Skeletal muscle satellite cell (primary cell): ENCODE measurements around the gene OR5H14.
"Not testable (repeated sequence)": the region's sequence is repeated elsewhere in the genome, so short reads cannot be mapped to it uniquely, and the experiment has no call there.

ENCODE experiments used
- H3K27me3 ChIP-seq: 2 replicates; pipeline ENCODE4 v1.7.0; 2013; ENCODE audit warnings: low read length; ENCODE audit not compliant: control insufficient read depth, insufficient read depth
- H3K36me3 ChIP-seq: 2 replicates; pipeline ENCODE4 v1.7.0; 2013; ENCODE audit warnings: mild to moderate bottlenecking, control low read depth, low read length; ENCODE audit not compliant: insufficient read depth
- H3K4me1 ChIP-seq: 2 replicates; pipeline ENCODE4 v1.7.0; 2013; ENCODE audit warnings: low read length; ENCODE audit not compliant: control insufficient read depth, insufficient read depth
- H3K4me2 ChIP-seq: 2 replicates; pipeline ENCODE4 v1.7.0; 2013; ENCODE audit warnings: mild to moderate bottlenecking, low read length
- H3K4me3 ChIP-seq: 2 replicates; pipeline ENCODE4 v1.7.0; 2013; ENCODE audit warnings: low read length
- H3K9ac ChIP-seq: 2 replicates; pipeline ENCODE4 v1.7.0; 2013; ENCODE audit warnings: mild to moderate bottlenecking, low read depth, low read length, moderate library complexity
- H3K9me3 ChIP-seq: replicated peaks from 2 replicates; pipeline ENCODE4 v1.7.0; 2013; ENCODE audit warnings: mild to moderate bottlenecking, control low read depth, low read length

Gene OR5H14

DNA sequence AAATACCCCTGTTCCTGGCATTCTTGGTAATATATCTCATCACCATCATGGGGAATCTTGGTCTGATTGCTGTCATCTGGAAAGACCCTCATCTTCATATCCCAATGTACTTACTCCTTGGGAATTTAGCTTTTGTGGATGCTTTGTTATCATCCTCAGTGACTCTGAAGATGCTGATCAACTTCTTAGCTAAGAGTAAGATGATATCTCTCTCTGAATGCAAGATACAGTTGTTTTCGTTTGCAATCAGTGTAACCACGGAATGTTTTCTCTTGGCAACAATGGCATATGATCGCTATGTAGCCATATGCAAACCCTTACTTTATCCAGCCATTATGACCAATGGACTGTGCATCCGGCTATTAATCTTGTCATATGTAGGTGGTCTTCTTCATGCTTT is 2.2 kb downstream of the OR5H14 start:
- H3K9ac ChIP-seq, H3K4me3 ChIP-seq, H3K27me3 ChIP-seq, H3K4me1 ChIP-seq, H3K36me3 ChIP-seq, H3K4me2 ChIP-seq, H3K9me3 ChIP-seq: not testable (repeated sequence)

DNA sequence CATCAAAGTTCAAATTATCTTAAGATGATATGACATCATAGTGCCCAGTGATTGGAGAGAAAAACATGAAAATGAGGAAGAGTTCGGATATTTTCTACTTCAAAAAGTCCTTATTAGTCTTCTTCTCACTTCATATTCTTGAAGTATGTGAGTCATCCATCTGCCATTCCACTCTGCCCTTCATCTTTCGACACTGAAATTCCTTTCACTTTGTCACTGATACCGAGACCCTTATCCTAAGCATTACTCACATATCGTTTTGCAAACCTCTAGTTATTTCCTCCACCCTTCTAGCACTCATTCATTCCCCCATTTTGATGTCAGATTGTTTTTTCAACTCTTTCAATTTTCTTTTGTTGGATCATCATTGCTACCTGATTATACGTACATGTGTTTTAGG is 4.0 kb downstream of the OR5H14 start:
- Histone ChIP-seq H3K36me3 (no peaks in the 10 kb centered on the region), H3K4me3 (no peak overlapping the region), H3K27me3 (no peaks in the 10 kb centered on the region), H3K9ac (no peak overlapping the region), H3K9me3 (no peaks in the 10 kb centered on the region), H3K4me2 (no peak overlapping the region), H3K4me1 (no peaks in the 10 kb centered on the region)

DNA sequence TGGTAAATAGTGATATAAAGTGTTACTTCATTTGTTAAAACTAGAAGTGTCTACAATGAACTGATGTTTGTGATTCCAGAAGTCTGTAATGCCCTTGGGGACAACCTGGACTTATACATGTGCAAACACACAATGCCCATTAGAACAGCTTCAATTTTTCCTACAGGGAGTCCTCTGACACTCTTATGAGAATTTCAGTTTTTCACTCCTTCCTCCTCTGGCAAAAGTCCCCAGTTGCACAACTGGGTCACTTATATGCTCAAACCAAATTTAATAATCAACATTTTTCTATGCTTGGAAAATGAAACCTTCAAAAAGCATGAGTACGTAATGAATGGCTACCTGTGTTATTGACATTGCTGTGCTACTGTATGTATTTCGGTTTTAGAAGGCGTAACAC is 19.1 kb downstream of the OR5H14 start, which contains the start of gene OR5H15:
Gene OR5H15 (plus strand): TSS at position 301 of the 400 bp plus-strand sequence. CDS start 2,004 bp downstream, outside the sequence.
- Histone ChIP-seq H3K4me3 (no peak within 1 kb of the TSS), H3K4me1 (no peaks in the 10 kb centered on the region), H3K4me2 (no peak within 1 kb of the TSS), H3K36me3 (no peaks in the 10 kb centered on the region), H3K9me3 (no peaks in the 10 kb centered on the region), H3K9ac (no peak within 1 kb of the TSS), H3K27me3 (no peaks in the 10 kb centered on the region)

DNA sequence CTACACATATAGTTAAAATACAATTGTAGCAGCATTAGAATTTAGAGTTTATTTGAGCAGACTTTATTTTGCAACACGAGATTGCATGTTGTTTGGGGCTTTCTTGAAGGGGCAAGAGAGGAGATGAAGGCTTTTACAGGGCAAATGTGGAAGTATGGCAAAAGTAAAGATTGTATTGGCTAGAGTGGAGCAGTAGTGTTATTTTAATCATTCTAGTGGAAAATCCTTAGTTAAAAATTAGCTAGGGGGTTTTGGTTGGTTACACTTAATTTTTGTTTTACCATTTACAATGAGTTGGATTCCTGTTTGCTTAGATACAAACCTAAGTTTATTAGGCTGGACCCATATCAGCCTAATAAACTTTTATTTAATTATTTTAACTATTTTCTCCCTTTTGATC is 23.8 kb downstream of the OR5H14 start:
- Histone ChIP-seq H3K4me3 (no peak overlapping the region), H3K36me3 (no peaks in the 10 kb centered on the region), H3K9ac (no peak overlapping the region), H3K9me3 (no peaks in the 10 kb centered on the region), H3K4me1 (no peaks in the 10 kb centered on the region), H3K27me3 (no peaks in the 10 kb centered on the region), H3K4me2 (no peak overlapping the region)

DNA sequence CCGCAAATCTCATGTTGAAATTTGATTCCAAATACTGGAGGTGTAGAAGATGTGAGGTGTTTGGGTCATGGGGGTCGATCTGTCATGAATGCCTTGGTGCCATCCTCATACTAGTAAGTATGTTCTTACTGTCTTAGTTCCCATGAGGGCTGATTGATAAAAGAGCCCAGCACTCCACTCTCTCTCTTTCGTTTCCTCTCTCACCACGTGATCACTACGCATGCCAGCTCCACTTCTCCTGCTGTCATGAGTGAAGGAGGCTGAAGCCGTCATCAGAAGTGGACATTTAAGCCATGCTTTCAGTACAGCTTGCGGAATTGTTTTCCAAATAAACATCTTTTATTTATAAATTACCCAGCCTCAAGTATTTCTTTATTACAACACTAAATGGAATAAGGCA is 25.3 kb downstream of the OR5H14 start:
- Histone ChIP-seq H3K27me3 (no peaks in the 10 kb centered on the region), H3K36me3 (no peaks in the 10 kb centered on the region)

DNA sequence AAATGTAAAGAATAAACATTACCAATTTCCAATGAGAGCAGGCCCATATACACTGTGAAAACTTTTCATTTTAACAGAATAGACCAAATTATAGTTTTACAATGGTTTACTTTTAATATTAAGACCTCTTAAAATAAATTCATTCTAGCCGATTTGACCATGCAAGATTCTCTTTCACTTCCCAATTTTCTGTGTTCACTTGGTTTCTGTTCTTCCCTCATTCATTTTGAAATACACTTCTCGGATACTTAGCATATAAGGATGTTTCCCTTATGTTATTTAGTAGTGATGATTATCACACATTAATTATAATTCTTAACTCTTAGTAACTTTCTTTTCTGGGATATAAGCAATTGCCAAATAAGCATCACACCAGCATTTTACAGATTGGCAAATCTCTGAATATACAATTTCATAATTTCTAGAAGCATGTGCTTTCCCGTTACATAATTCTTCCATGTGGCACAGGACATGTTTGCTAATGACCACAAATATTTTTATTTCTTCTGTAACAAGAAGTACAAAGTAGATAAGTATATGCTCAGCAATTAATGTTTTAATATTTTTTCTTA is 33.1 kb downstream of the OR5H14 start:
- no peaks in the 10 kb centered on the region for H3K36me3 ChIP-seq
- H3K4me3 ChIP-seq: no peak overlapping the region
- H3K4me2 ChIP-seq: no peak overlapping the region
- no peaks in the 10 kb centered on the region for H3K9me3 ChIP-seq
- H3K27me3 ChIP-seq: no peaks in the 10 kb centered on the region
- no peaks in the 10 kb centered on the region for H3K4me1 ChIP-seq
- H3K9ac ChIP-seq: no peak overlapping the region

More for the DNA sequence above, 25.3 kb downstream of the OR5H14 start:
- Histone ChIP-seq H3K4me1 (no peaks in the 10 kb centered on the region), H3K9me3 (no peaks in the 10 kb centered on the region), H3K9ac (no peak overlapping the region), H3K4me2 (no peak overlapping the region), H3K4me3 (no peak overlapping the region)

DNA sequence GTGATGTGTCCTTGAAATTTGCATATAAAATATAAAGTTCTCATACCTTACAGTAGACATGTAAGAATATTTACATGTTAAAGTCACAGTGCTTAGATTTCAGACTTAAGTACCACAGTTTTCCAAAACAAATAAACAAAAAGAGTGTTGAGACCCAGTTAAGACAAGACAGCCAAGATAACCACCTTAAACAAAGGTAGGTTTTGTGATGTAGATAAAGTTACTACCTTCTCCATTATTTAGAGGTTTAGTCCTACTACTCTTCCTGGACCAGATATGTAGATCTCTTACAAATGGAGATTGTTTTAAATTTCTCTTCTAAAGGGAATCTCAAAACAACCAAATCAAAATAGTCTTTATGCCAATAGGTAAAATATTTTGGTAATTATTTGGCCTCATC is 34.9 kb downstream of the OR5H14 start:
- H3K27me3 ChIP-seq: no peaks in the 10 kb centered on the region
- no peak overlapping the region for H3K4me3 ChIP-seq
- no peaks in the 10 kb centered on the region for H3K36me3 ChIP-seq
- no peaks in the 10 kb centered on the region for H3K9me3 ChIP-seq
- H3K4me2 ChIP-seq: no peak overlapping the region
- H3K9ac ChIP-seq: no peak overlapping the region
- no peaks in the 10 kb centered on the region for H3K4me1 ChIP-seq

DNA sequence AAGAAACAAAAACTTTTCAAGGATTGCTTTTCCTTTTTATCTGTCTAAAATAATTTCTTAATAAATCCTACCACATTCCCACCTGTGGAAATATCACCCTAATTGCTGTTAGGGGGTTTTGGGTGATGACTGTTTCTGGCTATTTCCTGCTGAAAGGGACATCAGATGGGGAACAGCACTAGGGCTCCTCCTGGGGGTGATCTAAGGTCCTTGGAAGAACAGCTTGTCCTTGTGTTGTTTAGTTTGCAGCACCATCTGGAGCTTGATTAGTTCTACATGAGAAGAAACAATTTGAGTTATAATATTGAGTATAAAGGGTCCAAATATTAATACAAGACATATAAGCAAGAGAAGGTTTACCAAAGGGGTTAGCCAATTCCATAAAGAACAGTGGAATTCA is 37.9 kb downstream of the OR5H14 start:
- no peak overlapping the region for H3K4me2 ChIP-seq

DNA sequence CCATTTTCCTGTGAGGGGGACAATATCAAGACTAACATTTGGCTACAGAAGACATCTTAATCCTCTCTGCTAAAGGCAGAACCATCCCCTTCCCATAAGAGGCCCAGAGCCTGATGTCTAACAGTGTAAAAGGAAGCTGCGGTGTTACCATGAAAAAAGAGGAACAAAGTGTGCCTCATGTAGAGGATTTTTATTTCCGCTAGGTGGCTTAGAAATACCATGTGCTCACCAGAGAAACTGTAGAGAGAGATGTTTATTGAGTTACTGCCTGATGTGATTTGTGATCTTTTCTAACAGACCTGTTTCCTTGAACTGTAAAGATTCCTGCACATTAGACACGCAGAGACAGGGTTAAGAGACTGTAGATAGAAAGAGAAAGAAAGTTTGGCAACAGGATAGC is 41.3 kb downstream of the OR5H14 start:
- Histone ChIP-seq H3K4me1 (no peaks in the 10 kb centered on the region), H3K36me3 (no peaks in the 10 kb centered on the region), H3K27me3 (no peaks in the 10 kb centered on the region), H3K9ac (no peak overlapping the region), H3K9me3 (no peaks in the 10 kb centered on the region), H3K4me3 (no peak overlapping the region), H3K4me2 (no peak overlapping the region)

More for the DNA sequence above, 37.9 kb downstream of the OR5H14 start:
- Histone ChIP-seq H3K9ac (no peak overlapping the region), H3K36me3 (no peaks in the 10 kb centered on the region), H3K27me3 (no peaks in the 10 kb centered on the region), H3K4me3 (no peak overlapping the region), H3K9me3 (no peaks in the 10 kb centered on the region), H3K4me1 (no peaks in the 10 kb centered on the region)

DNA sequence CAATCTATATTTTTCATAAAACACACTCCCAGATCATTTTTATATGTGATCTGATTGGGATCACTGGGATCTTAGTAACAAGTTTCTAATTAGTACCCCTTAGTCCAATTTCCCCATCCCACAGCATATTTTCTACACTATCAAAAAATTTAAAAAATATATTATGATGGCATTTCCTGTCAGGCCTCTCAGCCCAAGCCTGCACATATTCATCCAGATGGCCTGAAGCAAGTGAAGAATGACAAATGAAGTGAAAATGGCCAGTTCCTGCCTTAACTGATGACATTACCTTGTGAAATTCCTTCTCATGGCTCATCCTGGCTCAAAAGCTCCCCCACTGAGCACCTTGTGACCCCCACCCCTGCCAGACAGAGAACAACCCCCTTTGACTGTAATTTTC is 43.6 kb downstream of the OR5H14 start:
- not testable (repeated sequence) for H3K27me3 ChIP-seq, H3K9me3 ChIP-seq, H3K36me3 ChIP-seq, H3K4me3 ChIP-seq, H3K4me2 ChIP-seq, H3K4me1 ChIP-seq, H3K9ac ChIP-seq

DNA sequence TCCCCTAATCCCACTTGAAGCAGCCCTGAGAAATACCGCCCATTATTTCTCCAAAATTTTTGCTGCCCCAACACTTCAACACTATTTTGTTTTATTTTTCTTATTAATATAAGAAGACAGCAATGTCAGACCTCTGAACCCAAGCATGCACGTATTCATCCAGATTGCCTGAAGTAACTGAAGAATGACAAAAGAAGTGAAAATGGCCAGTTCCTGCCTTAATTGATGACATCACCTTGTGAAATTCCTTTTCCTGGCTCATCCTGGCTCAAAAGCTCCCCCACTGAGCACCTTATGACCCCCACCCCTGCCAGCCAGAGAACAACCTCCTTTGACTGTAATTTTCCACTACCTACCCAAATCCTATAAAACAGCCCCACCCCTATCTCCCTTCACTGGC is 49.0 kb downstream of the OR5H14 start:
- H3K27me3 ChIP-seq, H3K9ac ChIP-seq, H3K9me3 ChIP-seq, H3K4me1 ChIP-seq, H3K36me3 ChIP-seq, H3K4me2 ChIP-seq, H3K4me3 ChIP-seq: not testable (repeated sequence)

DNA sequence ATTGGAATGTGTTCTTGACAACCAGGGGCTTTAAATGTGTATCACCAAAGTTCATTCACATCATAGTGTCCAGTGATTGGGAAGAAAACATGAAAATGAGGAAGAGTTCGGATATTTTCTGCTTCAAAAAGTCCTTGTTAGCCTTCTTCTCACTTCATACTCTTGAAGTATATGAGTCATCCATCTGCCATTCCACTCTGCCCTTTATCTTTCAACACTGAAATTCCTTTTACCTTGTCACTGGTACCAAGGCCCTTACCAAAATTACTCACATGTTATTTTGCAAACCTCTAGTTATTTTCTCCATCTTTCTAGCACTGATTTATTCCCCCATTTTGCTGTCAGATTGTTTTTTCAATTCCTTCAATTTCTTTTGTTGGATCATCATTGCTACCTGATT is 51.7 kb downstream of the OR5H14 start:
- no peaks in the 10 kb centered on the region for H3K36me3 ChIP-seq
- no peak overlapping the region for H3K4me2 ChIP-seq
- no peak overlapping the region for H3K9ac ChIP-seq
- no peaks in the 10 kb centered on the region for H3K4me1 ChIP-seq
- H3K4me3 ChIP-seq: no peak overlapping the region
- no peaks in the 10 kb centered on the region for H3K9me3 ChIP-seq
- no peaks in the 10 kb centered on the region for H3K27me3 ChIP-seq
